ENCODE results near the gene GTF3C2. TPM values are rescaled to one million over a fixed set of nuclear protein-coding genes. Genes with fewer than 3 reads are reported as not detected.
A peak's percentile ranks its signal among the peaks of the same experiment; 100 is the strongest.

GTF3C2 gene
- total RNA-seq, 1 experiment from 2014 or later: 85.4 TPM

- intact Hi-C loops (cut with micrococcal nuclease; ENCODE audit: unreplicated experiment): no loop called here
- H3K4me1 Mint-ChIP-seq (ENCODE audit: low read depth, unreplicated experiment): peaks cover 12% of the 10 kb centered on the region
- no peak overlapping the region for H3K27ac Mint-ChIP-seq (ENCODE audit: unreplicated experiment)
- peaks cover 68% of the 10 kb centered on the region for H3K36me3 Mint-ChIP-seq (ENCODE audit: insufficient read depth, unreplicated experiment)
- CTCF ChIA-PET: no interaction called here
- H3K9me3 Mint-ChIP-seq (ENCODE audit: low read depth, unreplicated experiment): no peaks in the 10 kb centered on the region
- no peaks in the 10 kb centered on the region for H3K27me3 Mint-ChIP-seq (ENCODE audit: unreplicated experiment)
- H3K4me3 Mint-ChIP-seq (ENCODE audit: low read depth, unreplicated experiment): no peak overlapping the region
- BruUV-seq (replicated peaks): no TSS peak
- DNase-seq: no peak
- TF ChIP-seq CTCF (IDR thresholded peaks at IDR 0.05; ENCODE audit: unreplicated experiment): no peak
Measured at GRCh38 chr2:27373567-27373966, 17.0 kb upstream of the GTF3C2 start.

- Mint-ChIP-seq H3K4me3 (ENCODE audit: low read depth, unreplicated experiment) (no peak overlapping the region), H3K4me1 (ENCODE audit: low read depth, unreplicated experiment) (peaks cover 17% of the 10 kb centered on the region), H3K9me3 (ENCODE audit: low read depth, unreplicated experiment) (no peaks in the 10 kb centered on the region), H3K27me3 (ENCODE audit: unreplicated experiment) (no peaks in the 10 kb centered on the region), H3K36me3 (ENCODE audit: insufficient read depth, unreplicated experiment) (peaks cover 68% of the 10 kb centered on the region), H3K27ac (ENCODE audit: unreplicated experiment) (peak overlapping the region; percentile 63)
- intact Hi-C loops (cut with micrococcal nuclease; ENCODE audit: unreplicated experiment): no loop called here
- CTCF ChIA-PET: no interaction called here
- BruUV-seq (replicated peaks): no TSS peak
- no peak for DNase-seq
- TF ChIP-seq CTCF (IDR thresholded peaks at IDR 0.05; ENCODE audit: unreplicated experiment): no peak
Measured at GRCh38 chr2:27372937-27373336, 16.4 kb upstream of the GTF3C2 start.

- peaks cover 63% of the 10 kb centered on the region for H3K36me3 Mint-ChIP-seq (ENCODE audit: insufficient read depth, unreplicated experiment)
- H3K4me1 Mint-ChIP-seq (ENCODE audit: low read depth, unreplicated experiment): peaks cover 17% of the 10 kb centered on the region
- H3K27ac Mint-ChIP-seq (ENCODE audit: unreplicated experiment): peak overlapping the region; percentile 87
- DNase-seq: peak; percentile 32
- CTCF ChIA-PET: interaction anchor here (0.7 kb wide), 1 partner anchor 525 kb away, joined by 3 read pairs; no protein-coding TSS in a partner anchor
- intact Hi-C loops (cut with micrococcal nuclease; ENCODE audit: unreplicated experiment): loop anchor here (1.0 kb wide), 1 partner anchor 50 kb away; no protein-coding TSS in a partner anchor
- TF ChIP-seq CTCF (IDR thresholded peaks at IDR 0.05; ENCODE audit: unreplicated experiment): no peak
- H3K9me3 Mint-ChIP-seq (ENCODE audit: low read depth, unreplicated experiment): no peaks in the 10 kb centered on the region
- H3K27me3 Mint-ChIP-seq (ENCODE audit: unreplicated experiment): no peaks in the 10 kb centered on the region
- BruUV-seq (replicated peaks): no TSS peak
- H3K4me3 Mint-ChIP-seq (ENCODE audit: low read depth, unreplicated experiment): peak overlapping the region; percentile 83
Measured at GRCh38 chr2:27370816-27371620, 14.5 kb upstream of the GTF3C2 start.

GRCh38 chr2:27370026-27370815 is 13.7 kb upstream of the GTF3C2 start, which contains the start of the genes EIF2B4 and SNX17:
EIF2B4 (minus strand) TSS chr2:27370338; CDS start chr2:27370314, 24 bp downstream.
SNX17 (plus strand) TSS chr2:27370616; CDS start chr2:27370744, 128 bp downstream.
- intact Hi-C loops (cut with micrococcal nuclease; ENCODE audit: unreplicated experiment): loop anchor here (1.0 kb wide), 1 partner anchor 49 kb away; no protein-coding TSS in a partner anchor
- H3K4me1 Mint-ChIP-seq (ENCODE audit: low read depth, unreplicated experiment): peaks cover 17% of the 10 kb centered on the region
- peak; percentile 99 for DNase-seq
- CTCF ChIA-PET: interaction anchor here (0.6 to 1.1 kb wide), 2 partner anchors 10 to 824 kb away, joined by 4 read pairs; no protein-coding TSS in a partner anchor
- BruUV-seq (replicated peaks): no TSS peak
- peaks cover 63% of the 10 kb centered on the region for H3K36me3 Mint-ChIP-seq (ENCODE audit: insufficient read depth, unreplicated experiment)
- peak within 1 kb of the TSS; percentile 87 for H3K27ac Mint-ChIP-seq (ENCODE audit: unreplicated experiment)
- TF ChIP-seq CTCF (IDR thresholded peaks at IDR 0.05; ENCODE audit: unreplicated experiment): peak; percentile 55
- peak within 1 kb of the TSS; percentile 83 for H3K4me3 Mint-ChIP-seq (ENCODE audit: low read depth, unreplicated experiment)
- H3K27me3 Mint-ChIP-seq (ENCODE audit: unreplicated experiment): no peaks in the 10 kb centered on the region
- no peaks in the 10 kb centered on the region for H3K9me3 Mint-ChIP-seq (ENCODE audit: low read depth, unreplicated experiment)

Data from Calu3 (cell line).